UCSD-AML1 (cell line): ENCODE results near the gene COASY.
"Not testable (repeated sequence)": the region's sequence is repeated elsewhere in the genome, so short reads cannot be mapped to it uniquely, and the experiment has no call there.

Experiments
- DNase-seq: peaks from one replicate; lab custom pipeline; 2025; ENCODE audit not compliant: unreplicated experiment; lab: John Stamatoyannopoulos, UW

COASY gene

GRCh38 chr17:42531455-42532354, 30.2 kb upstream of the COASY start:
- peak; percentile 69 for DNase-seq

GRCh38 chr17:42535155-42536047, 26.5 kb upstream of the COASY start:
- no peak for DNase-seq

GRCh38 chr17:42536048-42536371, 25.9 kb upstream of the COASY start, which contains the start of gene NAGLU:
Gene NAGLU (plus strand): TSS chr17:42536241. CDS start chr17:42536273, 32 bp downstream.
- DNase-seq: peak; percentile 92

GRCh38 chr17:42536372-42537155, 25.4 kb upstream of the COASY start:
- peak; percentile 83 for DNase-seq

GRCh38 chr17:42537156-42537805, 24.7 kb upstream of the COASY start:
- no peak for DNase-seq

- DNase-seq: no peak
These were observed 24.0 kb upstream of the COASY start for GRCh38 chr17:42537826-42538451.

GRCh38 chr17:42538482-42538881, 23.5 kb upstream of the COASY start:
- DNase-seq: no peak

GRCh38 chr17:42540558-42540957, 21.4 kb upstream of the COASY start:
- DNase-seq: not testable (repeated sequence)

GRCh38 chr17:42541041-42541833, 20.7 kb upstream of the COASY start:
- no peak for DNase-seq

- DNase-seq: no peak
These were observed 18.5 kb upstream of the COASY start for GRCh38 chr17:42543190-42544079.

- DNase-seq: no peak
These were observed 17.1 kb upstream of the COASY start for GRCh38 chr17:42544874-42545283.

- DNase-seq: not testable (repeated sequence)
These were observed 16.0 kb upstream of the COASY start for GRCh38 chr17:42545755-42546505.

GRCh38 chr17:42547001-42547461, 14.9 kb upstream of the COASY start:
- no peak for DNase-seq

GRCh38 chr17:42547698-42548069, 14.3 kb upstream of the COASY start:
- DNase-seq: no peak

GRCh38 chr17:42548070-42548837, 13.7 kb upstream of the COASY start:
- DNase-seq: no peak

GRCh38 chr17:42548993-42549755, 12.8 kb upstream of the COASY start:
- no peak for DNase-seq
